IgD-negative memory B cell (primary cell): ENCODE results near the gene MDM4. TPM values are rescaled to one million over a fixed set of nuclear protein-coding genes. Genes with fewer than 3 reads are reported as not detected.
"Not testable (repeated sequence)": the region's sequence is repeated elsewhere in the genome, so short reads cannot be mapped to it uniquely, and the experiment has no call there.

Experiments
- H3K27ac Mint-ChIP-seq, 3 donors: one replicate each; pipeline ENCODE4 v1.8.0; 2020 to 2022; ENCODE audit warnings: mild to moderate bottlenecking in 3 of 3, mixed read lengths in 3 of 3, moderate library complexity in 1 of 3
- H3K27me3 Mint-ChIP-seq: one replicate; pipeline ENCODE4 v1.8.0; 2021; ENCODE audit warnings: mixed read lengths
- H3K36me3 Mint-ChIP-seq: one replicate; pipeline ENCODE4 v1.8.0; 2020; ENCODE audit warnings: mild to moderate bottlenecking, mixed read lengths
- H3K4me1 Mint-ChIP-seq, 3 donors: one replicate each; pipeline ENCODE4 v1.8.0; 2020 to 2022; ENCODE audit warnings: mixed read lengths in 3 of 3, mild to moderate bottlenecking in 1 of 3
- H3K4me3 Mint-ChIP-seq, 4 donors: one replicate each; pipeline ENCODE4 v1.8.0; 2020 to 2022; ENCODE audit warnings: mild to moderate bottlenecking in 4 of 4, mixed read lengths in 4 of 4, moderate library complexity in 3 of 4
- H3K9me3 Mint-ChIP-seq, 3 donors: one replicate each; pipeline ENCODE4 v1.8.0; 2020 to 2021; ENCODE audit warnings: mixed read lengths in 3 of 3, mild to moderate bottlenecking in 1 of 3
- polyA plus RNA-seq: library from polyadenylated mRNA; unstranded; fragments of 300-500 nt; fragmentation: Illumina TruSeq; gene quantifications from one replicate; pipeline ENCODE4 v1.2.3, GENCODE V29; 2021

MDM4 gene
- polyA plus RNA-seq, 1 donor from 2014 or later = 23.9 TPM

- H3K36me3 Mint-ChIP-seq, H3K9me3 Mint-ChIP-seq, H3K27me3 Mint-ChIP-seq, H3K4me3 Mint-ChIP-seq, H3K27ac Mint-ChIP-seq: not testable (repeated sequence)
- H3K4me1 Mint-ChIP-seq = peaks cover 35 to 59% (median 52%) of the 10 kb centered on the region in 3 donors
Observed at GRCh38 chr1:204517382-204517781, 1.2 kb downstream of the MDM4 start.

DNA sequence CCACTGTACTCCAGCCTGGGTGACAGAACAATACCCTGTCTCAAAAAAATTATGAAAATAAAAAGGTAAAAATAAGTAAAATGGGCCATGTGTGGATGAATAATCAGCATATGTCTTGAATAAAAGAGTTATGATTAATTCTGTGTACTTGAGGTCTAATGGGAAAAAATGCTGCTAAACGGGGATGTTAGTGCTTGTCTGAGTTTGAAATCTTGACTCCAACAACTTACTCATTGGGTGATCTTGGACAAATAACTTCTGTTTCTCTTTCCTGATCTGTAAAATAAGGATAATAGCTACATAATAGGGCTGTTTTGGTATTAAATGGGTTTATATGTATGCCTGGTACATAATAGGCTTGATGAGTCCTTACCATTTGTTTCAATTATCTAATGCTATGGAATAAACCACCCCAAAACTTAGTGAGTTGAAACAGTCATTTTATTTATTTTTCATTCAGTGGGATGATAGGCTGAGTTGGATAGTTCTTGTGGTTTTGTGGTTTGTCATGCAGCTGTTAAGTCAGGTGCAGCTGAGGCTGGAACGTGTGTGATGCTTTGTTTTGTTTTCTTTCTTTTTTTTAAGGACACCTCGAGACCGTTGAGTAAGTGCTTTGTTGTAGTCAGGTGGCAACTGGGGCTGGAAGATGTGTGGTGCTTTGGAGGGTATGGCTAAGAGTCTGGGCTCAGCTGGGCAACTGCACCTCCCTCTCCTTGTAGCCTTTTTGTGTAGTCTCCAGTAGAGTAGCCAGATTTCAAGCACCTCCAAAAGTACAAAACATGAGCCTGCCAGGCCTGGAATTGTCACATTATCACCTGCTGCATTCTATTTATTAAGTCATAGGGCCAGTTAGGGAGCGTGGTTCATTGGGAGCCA is 4.9 kb downstream of the MDM4 start:
- Mint-ChIP-seq H3K27me3 (no peaks in the 10 kb centered on the region), H3K4me3 (peak overlapping the region; percentile 70 to 92 (median 76)), H3K36me3 (peaks cover 13% of the 10 kb centered on the region), H3K9me3 (peaks cover 0 to 5% (median 5%) of the 10 kb centered on the region in 3 donors), H3K4me1 (peaks cover 36 to 59% (median 56%) of the 10 kb centered on the region in 3 donors), H3K27ac (peak overlapping the region in 2 of 3 donors; percentile 94 to 98)

DNA sequence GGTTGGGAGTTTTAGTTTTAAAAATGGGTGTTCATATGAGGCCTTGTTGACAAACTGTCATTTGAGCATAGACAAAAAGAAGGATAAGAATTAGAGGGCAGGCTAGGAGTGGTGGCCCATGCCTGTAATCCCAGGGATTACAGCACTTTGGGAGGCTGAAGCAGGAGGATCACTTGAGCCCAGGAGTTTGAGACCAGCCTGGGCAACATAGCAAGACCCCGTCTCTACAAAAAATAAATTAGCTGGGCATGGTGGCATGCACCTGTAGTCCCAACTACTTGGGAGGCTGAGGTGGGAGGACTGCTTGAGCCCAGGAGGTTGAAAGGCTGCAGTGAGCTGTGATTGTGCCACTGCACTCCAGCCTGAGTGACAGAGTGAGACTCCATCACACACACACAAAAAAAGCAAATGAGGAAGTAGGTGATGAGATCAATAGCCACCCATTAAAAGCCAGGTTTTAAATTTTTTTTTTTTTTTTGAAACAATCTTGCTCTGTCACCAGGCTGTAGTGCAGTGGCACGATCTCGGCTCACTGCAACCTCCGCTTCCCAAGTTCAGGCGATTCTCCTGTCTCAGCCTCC is 5.8 kb downstream of the MDM4 start:
- H3K9me3 Mint-ChIP-seq, H3K27me3 Mint-ChIP-seq: not testable (repeated sequence)
- Mint-ChIP-seq H3K4me1 (peaks cover 36 to 57% (median 56%) of the 10 kb centered on the region in 3 donors), H3K36me3 (peaks cover 11% of the 10 kb centered on the region), H3K4me3 (peak overlapping the region; percentile 61 to 88 (median 74)), H3K27ac (peak overlapping the region in 2 of 3 donors; percentile 94 to 96)

- peak overlapping the region in 3 of 4 donors; percentile 41 to 86 (median 65) for H3K4me3 Mint-ChIP-seq
- no peaks in the 10 kb centered on the region for H3K27me3 Mint-ChIP-seq
- H3K4me1 Mint-ChIP-seq = peaks cover 31 to 47% (median 44%) of the 10 kb centered on the region in 3 donors
- peaks cover 0 to 5% (median 5%) of the 10 kb centered on the region in 3 donors for H3K9me3 Mint-ChIP-seq
- H3K27ac Mint-ChIP-seq = peak overlapping the region; percentile 85 to 98 (median 94)
- H3K36me3 Mint-ChIP-seq = peaks cover 9% of the 10 kb centered on the region
Observed at GRCh38 chr1:204523605-204524215, 7.5 kb downstream of the MDM4 start.

DNA sequence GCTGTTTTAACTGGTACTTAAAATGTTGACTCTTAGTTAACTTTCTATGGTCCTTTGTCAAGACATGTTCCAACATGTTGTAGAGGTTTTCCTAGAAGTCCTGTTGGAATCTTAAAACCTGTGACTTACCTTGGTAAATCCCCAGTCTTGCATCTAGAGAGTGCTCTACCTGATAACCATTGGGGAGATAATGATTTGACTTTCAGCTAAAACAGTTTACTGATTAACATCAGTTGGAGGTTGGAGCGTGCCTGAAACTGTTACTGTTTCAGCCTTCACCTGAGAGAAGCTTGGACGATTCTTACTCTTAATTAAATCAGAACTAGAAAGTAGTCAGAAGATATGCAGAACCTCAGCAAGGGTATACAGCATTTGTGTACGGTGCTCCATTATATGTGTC is 8.8 kb downstream of the MDM4 start:
- H3K9me3 Mint-ChIP-seq = peaks cover 0 to 5% (median 5%) of the 10 kb centered on the region in 3 donors
- H3K27me3 Mint-ChIP-seq = no peaks in the 10 kb centered on the region
- H3K4me1 Mint-ChIP-seq = peaks cover 28 to 38% (median 37%) of the 10 kb centered on the region in 3 donors
- peaks cover 9% of the 10 kb centered on the region for H3K36me3 Mint-ChIP-seq
- peak overlapping the region in 1 of 3 donors; percentile 87 for H3K27ac Mint-ChIP-seq
- H3K4me3 Mint-ChIP-seq = peak overlapping the region in 2 of 4 donors; percentile 49 to 56

- Mint-ChIP-seq H3K27ac (peak overlapping the region in 2 of 3 donors; percentile 32 to 59), H3K4me3 (peak overlapping the region in 1 of 4 donors; percentile 58), H3K27me3 (no peaks in the 10 kb centered on the region), H3K36me3 (peaks cover 2% of the 10 kb centered on the region), H3K9me3 (peaks cover 0 to 5% (median 5%) of the 10 kb centered on the region in 3 donors), H3K4me1 (peaks cover 25 to 28% (median 26%) of the 10 kb centered on the region in 3 donors)
Observed at GRCh38 chr1:204528241-204528640, 12.0 kb downstream of the MDM4 start.

DNA sequence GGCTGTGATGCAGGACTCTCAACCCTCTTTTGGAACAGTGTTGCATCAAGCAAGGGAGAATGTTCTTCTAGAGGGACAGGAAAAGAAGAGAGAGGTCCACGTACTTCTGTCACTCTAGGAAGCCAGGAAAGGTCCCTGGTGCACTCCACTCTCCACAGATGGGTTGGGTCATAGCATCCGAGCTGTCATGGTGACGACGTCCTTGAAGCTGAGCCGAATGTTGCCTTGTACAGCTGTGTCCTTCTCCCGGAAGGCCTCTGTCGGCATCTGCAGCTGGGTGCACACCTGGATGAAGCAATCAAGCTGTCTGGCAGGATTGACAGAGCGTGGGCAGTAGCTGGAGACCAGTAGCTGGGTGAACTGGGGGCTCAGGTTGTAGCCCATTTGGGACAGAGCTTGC is 12.5 kb downstream of the MDM4 start:
- peaks cover 23 to 25% (median 24%) of the 10 kb centered on the region in 3 donors for H3K4me1 Mint-ChIP-seq
- peaks cover 0 to 4% (median 3%) of the 10 kb centered on the region in 3 donors for H3K9me3 Mint-ChIP-seq
- H3K27me3 Mint-ChIP-seq = no peaks in the 10 kb centered on the region
- H3K36me3 Mint-ChIP-seq = peaks cover 2% of the 10 kb centered on the region
- no peak overlapping the region for H3K4me3 Mint-ChIP-seq
- H3K27ac Mint-ChIP-seq = peak overlapping the region in 2 of 3 donors; percentile 35 to 59

DNA sequence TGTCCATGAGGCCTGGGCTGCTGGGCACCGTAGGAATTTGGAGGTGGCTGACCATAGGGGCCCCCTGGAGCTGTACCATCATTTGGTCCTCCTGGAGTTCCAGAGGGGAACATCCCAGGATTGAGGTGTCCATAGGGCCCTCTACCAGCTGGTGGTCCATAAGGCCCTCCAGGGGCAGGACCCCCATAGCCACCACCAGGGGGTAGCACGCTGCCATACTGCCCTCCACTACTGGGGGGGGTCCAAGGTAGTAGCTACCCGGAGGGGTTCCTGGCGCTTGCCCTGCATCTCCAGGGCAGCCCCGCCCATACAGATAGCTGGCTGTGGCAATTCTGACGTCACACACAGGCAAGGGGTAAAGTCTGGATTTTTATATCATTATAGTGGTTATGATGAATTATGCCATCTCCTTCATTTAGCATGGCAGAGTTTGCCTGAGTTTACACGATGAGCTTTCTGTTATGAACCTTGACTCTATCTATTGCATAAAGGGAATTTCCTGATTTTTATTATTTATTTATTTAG is 13.2 kb downstream of the MDM4 start:
- Mint-ChIP-seq H3K27me3 (no peaks in the 10 kb centered on the region), H3K27ac (peak overlapping the region in 1 of 3 donors; percentile 35), H3K9me3 (no peaks in the 10 kb centered on the region), H3K4me3 (no peak overlapping the region), H3K36me3 (peaks cover 2% of the 10 kb centered on the region), H3K4me1 (peaks cover 16 to 20% (median 19%) of the 10 kb centered on the region in 3 donors)

GRCh38 chr1:204530932-204531331 is 14.7 kb downstream of the MDM4 start:
- Mint-ChIP-seq H3K9me3 (no peaks in the 10 kb centered on the region), H3K27me3 (no peaks in the 10 kb centered on the region), H3K27ac (peak overlapping the region; percentile 8 to 87 (median 48)), H3K4me3 (peak overlapping the region in 2 of 4 donors; percentile 0 to 1), H3K36me3 (no peaks in the 10 kb centered on the region), H3K4me1 (peaks cover 12 to 15% (median 14%) of the 10 kb centered on the region in 3 donors)

DNA sequence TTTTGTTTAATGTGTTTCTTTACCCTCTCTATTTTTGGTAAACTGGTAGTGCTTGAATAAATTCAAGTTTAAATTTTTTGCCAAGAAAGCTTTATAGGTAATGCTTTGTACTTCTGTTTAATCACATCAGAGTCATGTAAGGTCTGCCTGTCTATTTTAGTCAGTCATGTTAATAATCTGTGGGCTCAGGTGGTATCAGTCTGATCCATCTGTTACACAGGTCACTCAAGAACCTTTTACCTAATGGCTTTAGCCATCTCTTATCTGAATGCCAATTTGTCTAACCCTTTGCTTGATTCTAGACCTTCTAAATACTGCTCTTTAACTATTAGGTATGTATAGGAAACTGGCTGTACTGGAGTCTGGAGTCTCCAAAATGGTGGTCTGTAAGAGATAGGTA is 16.6 kb downstream of the MDM4 start:
- Mint-ChIP-seq H3K4me1 (peaks cover 12 to 19% (median 16%) of the 10 kb centered on the region in 3 donors), H3K36me3 (no peaks in the 10 kb centered on the region), H3K27ac (peak overlapping the region in 1 of 3 donors; percentile 39), H3K4me3 (no peak overlapping the region), H3K9me3 (no peaks in the 10 kb centered on the region), H3K27me3 (no peaks in the 10 kb centered on the region)

- Mint-ChIP-seq H3K27ac (no peak overlapping the region), H3K36me3 (no peaks in the 10 kb centered on the region), H3K9me3 (no peaks in the 10 kb centered on the region), H3K4me3 (no peak overlapping the region), H3K27me3 (no peaks in the 10 kb centered on the region), H3K4me1 (peaks cover 10 to 24% (median 21%) of the 10 kb centered on the region in 3 donors)
Observed at GRCh38 chr1:204541626-204542025, 25.4 kb downstream of the MDM4 start.

DNA sequence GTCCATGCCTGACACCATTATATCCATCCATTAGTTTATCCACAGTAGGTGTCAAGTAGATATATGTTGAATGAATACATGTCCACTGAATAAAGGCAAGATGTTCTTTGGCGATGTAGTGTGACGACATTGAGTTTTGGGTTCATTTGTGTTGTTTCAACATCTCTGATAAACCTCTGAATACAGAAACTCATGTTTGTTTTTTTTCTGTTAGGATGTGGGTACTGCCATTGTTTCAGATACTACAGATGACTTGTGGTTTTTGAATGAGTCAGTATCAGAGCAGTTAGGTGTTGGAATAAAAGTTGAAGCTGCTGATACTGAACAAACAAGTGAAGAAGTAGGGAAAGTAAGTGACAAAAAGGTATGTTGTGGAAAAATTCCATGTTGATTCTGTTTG is 28.1 kb downstream of the MDM4 start:
- H3K4me1 Mint-ChIP-seq = peaks cover 10 to 19% (median 15%) of the 10 kb centered on the region in 3 donors
- H3K4me3 Mint-ChIP-seq = no peak overlapping the region
- H3K9me3 Mint-ChIP-seq = no peaks in the 10 kb centered on the region
- H3K27ac Mint-ChIP-seq = peak overlapping the region; percentile 60 to 91 (median 62)
- H3K27me3 Mint-ChIP-seq = no peaks in the 10 kb centered on the region
- H3K36me3 Mint-ChIP-seq = no peaks in the 10 kb centered on the region

GRCh38 chr1:204545202-204545601 is 29.0 kb downstream of the MDM4 start:
- Mint-ChIP-seq H3K27ac (peak overlapping the region in 2 of 3 donors; percentile 62 to 83), H3K4me1 (peaks cover 10 to 19% (median 15%) of the 10 kb centered on the region in 3 donors), H3K36me3 (no peaks in the 10 kb centered on the region), H3K27me3 (no peaks in the 10 kb centered on the region), H3K4me3 (no peak overlapping the region), H3K9me3 (no peaks in the 10 kb centered on the region)

DNA sequence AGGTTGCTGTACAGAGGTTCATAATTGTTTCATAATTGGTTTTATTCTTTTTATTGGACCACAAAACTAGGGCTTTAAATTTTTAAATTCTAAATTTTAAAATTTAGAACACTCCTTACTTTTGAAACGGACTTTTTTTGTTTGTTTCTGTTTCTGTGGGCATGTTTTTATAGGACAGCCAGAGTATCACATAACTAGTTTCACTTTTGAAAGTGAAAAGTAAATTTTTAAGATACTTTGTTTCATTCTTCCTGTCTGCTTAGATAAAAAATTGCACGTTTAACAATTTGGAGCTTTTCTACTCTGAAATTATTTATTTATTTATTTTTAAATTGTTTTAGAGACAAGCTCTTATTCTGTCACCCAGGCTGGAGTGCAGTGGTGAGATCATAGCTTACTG is 29.7 kb downstream of the MDM4 start:
- H3K36me3 Mint-ChIP-seq = no peaks in the 10 kb centered on the region
- no peak overlapping the region for H3K4me3 Mint-ChIP-seq

More for the DNA sequence above, 29.7 kb downstream of the MDM4 start:
- H3K27me3 Mint-ChIP-seq = no peaks in the 10 kb centered on the region
- no peaks in the 10 kb centered on the region for H3K9me3 Mint-ChIP-seq
- H3K4me1 Mint-ChIP-seq = peaks cover 10 to 19% (median 15%) of the 10 kb centered on the region in 3 donors
- H3K27ac Mint-ChIP-seq = peak overlapping the region in 2 of 3 donors; percentile 46 to 62
